GM19467 (cell line): ENCODE data around the gene ZNF205.
A peak's percentile ranks its signal among the peaks of the same experiment; 100 is the strongest.
"Not testable (repeated sequence)": the region's sequence is repeated elsewhere in the genome, so short reads cannot be mapped to it uniquely, and the experiment has no call there.

Source experiments
- ATAC-seq: cut with Tn5 transposase; IDR thresholded peaks from one replicate; pipeline ENCODE4 v1.9.1; 2021; ENCODE audit warnings: mild to moderate bottlenecking, moderate library complexity; ENCODE audit not compliant: unreplicated experiment

The ZNF205 gene

DNA sequence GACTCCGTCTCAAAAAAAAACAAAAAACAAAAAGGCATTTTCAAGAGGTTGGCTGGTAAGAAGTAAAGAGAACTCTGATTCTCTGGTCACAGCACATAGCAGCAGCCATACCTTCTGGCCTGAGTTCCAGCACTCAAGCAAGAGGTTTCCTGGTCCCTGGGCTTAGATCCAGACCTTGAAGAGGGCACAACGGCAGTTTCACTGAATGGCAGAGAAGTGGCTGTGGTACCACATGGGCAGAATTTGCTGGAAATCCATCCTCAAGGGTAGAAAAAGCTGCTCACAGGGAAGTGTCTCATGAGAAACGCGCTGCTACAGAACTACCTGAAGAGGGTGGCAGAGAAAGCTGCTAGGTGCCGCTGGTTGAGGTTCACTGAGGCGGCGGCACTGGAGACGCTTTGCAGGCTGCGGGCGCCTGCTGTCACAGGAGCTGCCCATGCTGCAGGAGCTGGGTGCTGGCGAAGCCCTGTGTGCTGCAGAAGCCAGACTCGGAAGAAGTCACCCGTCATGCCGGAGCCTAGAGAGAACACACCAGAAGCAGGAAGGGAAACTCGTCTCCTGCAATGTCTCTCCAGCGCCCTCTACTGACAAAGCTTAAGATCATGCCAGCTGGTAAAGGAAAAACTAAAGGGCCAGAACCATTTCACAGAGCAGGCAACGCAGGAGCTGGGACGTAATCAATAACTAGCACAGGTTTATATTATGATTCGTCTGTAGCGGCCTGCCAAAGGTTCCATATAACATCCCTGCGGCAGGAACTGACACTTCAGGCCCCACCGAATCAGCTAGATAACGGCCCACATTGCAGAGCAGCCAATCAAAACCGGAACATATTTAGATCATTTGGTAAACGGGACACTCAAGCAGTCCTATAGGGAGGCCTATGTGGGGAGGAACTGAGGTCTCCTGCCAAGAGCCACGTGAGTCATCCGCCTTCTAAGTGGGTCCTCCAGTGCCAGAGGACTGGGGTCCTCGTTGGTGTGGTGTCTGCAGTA lies 17.0 kb downstream of the ZNF205 start:
- peak; percentile 56 for ATAC-seq

DNA sequence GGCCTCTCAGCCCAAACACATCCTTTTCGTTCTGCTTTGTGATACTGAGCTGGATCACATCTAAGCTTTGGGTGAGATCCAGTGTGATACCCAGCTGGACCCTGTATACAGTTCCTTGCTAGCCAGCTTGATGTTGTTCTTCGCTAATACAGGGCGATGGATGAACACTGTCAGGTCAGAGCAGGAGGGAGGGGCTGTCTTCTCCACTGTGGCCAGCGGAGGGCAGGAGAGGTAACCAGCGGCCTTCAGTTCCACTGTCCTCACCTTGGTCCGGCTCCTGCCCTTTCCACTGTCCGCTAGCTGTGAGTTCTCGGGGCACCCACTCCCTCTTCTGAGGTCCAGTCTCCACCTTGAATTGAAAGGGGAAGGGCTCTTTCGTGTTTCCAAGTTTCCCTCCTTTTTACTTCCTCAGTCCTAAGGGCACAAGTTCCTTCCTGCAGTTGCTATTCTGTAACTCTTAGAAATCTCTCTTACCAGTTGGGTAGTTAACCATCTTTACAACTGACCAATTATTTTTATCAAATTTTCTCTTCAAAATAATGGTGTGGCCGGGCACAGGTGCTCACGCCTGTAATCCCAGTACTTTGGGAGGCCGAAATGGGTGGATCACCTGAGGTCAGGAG lies 19.5 kb downstream of the ZNF205 start:
- no peak for ATAC-seq

DNA sequence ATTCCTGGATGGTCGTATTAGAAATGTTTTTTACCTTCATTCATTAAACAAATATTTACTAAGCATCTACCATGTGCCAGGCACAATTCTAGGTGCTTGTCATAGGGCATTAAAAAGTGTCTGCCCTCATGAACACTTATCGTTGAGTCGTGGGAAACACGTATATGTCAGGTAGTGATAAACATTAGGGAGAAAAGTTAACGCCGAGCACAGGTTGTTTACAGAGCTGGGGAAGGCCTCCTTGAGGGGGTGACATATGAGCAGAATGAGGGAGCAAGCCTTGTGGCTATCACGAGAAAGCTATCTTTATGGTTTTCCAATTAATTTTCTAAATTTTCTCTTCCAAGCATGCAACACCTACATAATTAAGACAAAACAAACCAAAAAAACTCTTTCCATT lies 21.5 kb downstream of the ZNF205 start:
- no peak for ATAC-seq

DNA sequence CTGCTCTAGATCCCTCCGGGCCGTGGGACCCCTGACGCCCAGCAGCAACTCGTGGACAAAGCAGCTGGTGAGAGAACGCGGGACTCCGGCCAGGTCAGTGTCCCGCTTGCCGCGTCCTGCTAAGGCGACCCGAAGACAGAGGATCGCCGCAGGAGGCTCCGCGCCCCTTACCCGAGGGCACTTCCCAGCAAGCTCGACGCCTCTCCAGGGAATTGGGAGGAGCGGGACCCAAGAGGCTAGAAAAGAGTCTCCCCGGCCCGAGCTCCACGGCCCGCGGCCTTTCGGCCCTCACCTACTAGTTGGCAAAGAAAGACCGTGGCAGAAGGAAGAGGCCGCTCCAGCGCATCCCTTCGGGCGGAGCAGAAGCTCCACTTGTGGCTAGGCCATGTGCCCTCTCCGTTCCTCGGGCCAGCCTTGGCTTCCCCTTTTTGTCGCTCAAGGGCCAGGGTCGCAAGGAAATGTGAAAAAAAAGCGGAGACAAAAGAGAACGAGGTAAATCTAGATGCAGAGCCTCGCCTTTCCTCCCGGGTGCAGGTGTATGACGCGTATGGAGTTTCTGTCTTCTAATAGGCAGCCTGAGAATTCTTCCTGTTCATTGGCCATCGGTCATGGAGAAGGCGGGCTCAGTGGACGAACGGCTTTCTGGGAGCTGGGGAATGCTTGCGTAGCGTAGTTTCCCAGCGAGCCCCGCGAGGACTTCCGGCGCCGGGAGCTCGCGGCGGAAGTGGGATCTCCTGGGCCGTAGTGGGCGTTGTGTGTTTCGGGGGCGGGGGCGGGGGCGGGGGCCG lies 22.1 kb downstream of the ZNF205 start, which contains the start of gene ZNF213:
ZNF213 (plus strand) TSS at position 692 of the 788 bp plus-strand sequence. CDS start 2,252 bp downstream, outside the sequence.
- ATAC-seq: peak; percentile 85

GRCh38 chr16:3135126-3135715 lies 22.8 kb downstream of the ZNF205 start:
- ATAC-seq: no peak

- ATAC-seq: no peak
These were observed 24.9 kb downstream of the ZNF205 start for GRCh38 chr16:3137267-3137666.

GRCh38 chr16:3138342-3138741 lies 26.0 kb downstream of the ZNF205 start:
- ATAC-seq: no peak

DNA sequence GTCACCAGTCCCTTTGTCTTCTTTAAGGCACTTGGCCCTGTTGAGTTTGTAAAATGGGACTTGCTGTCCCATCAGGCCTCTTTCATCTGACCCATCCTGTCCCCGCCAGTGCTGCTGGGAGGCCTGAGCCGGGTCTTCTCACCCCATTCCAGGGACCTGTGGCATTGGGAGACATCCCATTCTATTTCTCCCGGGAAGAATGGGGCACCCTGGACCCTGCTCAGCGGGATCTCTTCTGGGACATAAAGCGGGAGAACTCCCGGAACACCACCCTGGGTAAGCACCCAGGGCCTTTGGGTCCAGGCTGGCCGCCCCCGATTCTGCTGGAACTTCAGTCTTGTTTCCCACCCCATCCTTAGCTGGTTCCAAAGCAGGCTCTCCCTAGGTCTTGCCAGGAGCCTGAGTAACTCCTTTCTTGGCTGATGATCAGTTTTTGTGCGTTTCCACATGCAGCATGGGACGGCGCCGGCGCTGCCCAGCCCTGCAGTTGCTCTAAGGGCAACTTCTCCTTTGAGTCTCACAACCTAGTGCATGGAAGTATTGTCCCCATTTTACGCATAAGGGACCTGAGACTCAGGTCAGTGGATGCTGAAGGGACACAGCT lies 26.5 kb downstream of the ZNF205 start:
- ATAC-seq: no peak

DNA sequence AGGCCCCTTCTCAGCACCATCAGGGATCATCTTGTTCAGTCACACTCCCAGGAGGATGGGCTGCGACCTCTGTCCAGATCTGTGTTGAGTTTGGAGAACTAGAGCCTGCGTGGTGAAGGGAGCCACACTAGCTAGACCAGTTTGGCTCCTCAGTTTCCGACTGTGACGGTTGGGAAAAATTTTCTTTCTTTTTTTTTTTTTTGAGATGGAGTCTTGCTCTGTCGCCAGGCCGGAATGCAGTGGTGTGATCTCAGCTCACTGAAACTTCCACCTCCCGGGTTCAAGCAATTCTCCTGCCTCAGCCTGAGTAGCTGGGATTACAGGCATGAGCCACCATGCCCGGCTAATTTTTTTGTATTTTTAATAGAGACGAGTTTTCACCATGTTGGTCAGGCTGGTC lies 27.2 kb downstream of the ZNF205 start:
- ATAC-seq: not testable (repeated sequence)

DNA sequence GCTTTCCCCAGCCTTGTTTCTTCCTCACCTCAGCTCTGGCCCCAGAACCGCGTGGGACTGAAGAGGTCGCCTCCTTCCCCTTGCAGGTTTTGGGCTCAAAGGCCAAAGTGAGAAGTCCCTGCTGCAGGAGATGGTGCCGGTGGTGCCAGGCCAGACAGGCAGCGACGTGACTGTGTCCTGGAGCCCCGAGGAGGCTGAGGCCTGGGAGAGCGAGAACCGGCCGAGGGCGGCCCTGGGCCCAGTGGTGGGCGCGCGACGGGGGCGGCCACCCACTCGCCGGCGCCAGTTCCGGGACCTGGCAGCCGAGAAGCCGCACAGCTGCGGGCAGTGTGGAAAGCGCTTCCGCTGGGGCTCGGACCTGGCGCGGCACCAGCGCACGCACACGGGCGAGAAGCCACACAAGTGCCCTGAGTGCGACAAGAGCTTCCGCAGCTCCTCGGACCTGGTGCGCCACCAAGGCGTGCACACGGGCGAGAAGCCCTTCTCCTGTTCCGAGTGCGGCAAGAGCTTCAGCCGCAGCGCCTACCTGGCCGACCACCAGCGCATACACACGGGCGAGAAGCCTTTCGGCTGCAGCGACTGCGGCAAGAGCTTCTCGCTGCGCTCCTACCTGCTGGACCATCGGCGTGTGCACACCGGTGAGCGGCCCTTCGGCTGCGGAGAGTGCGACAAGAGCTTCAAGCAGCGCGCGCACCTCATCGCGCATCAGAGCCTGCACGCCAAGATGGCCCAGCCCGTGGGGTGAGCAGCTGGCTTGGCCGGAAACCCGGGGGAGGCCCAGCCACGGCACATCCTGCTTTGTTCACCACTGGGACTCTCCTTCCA lies 28.4 kb downstream of the ZNF205 start:
- no peak for ATAC-seq

- no peak for ATAC-seq
These were observed 29.5 kb downstream of the ZNF205 start for GRCh38 chr16:3141781-3142311.

DNA sequence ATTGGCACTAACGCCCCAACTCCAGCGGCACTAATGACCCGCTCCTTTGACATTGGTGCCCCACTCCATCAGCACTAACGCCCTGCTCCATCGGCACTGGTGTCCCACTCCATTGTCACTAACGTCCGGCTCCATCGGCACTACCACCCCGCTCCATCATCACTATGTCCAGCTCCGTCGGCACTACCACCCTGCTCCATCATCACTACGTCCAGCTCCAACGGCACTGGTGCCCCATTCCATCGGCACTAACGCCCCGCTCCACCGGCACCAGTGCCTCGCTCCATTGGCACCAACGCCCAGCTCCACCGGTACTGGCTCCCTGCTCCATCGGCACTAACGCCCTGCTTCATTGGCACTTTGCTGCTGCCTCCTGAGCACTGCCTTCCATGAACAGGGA lies 29.9 kb downstream of the ZNF205 start:
- no peak for ATAC-seq

GRCh38 chr16:3142770-3143169 lies 30.4 kb downstream of the ZNF205 start:
- ATAC-seq: no peak

DNA sequence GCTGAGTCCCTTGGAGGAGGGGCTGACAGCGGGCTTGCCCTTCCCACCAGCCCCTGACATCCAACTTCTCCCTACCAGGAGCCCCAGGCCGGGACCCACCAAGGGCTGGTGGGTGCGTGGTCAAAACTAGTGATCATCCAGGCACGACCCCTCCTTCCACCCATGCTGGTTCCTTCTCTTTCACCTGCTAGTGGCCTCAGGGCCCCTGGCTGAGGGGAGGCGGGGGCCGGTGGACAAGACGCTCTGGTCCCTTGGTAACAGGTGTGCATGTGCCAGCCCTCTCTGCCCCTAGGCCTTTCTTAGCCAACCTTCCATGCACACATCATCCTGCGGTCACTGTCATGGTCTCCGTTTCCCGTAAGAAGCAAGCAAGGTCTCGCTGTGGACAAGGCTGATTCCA lies 30.8 kb downstream of the ZNF205 start:
- no peak for ATAC-seq

GRCh38 chr16:3143598-3144320 lies 31.4 kb downstream of the ZNF205 start:
- ATAC-seq: no peak

DNA sequence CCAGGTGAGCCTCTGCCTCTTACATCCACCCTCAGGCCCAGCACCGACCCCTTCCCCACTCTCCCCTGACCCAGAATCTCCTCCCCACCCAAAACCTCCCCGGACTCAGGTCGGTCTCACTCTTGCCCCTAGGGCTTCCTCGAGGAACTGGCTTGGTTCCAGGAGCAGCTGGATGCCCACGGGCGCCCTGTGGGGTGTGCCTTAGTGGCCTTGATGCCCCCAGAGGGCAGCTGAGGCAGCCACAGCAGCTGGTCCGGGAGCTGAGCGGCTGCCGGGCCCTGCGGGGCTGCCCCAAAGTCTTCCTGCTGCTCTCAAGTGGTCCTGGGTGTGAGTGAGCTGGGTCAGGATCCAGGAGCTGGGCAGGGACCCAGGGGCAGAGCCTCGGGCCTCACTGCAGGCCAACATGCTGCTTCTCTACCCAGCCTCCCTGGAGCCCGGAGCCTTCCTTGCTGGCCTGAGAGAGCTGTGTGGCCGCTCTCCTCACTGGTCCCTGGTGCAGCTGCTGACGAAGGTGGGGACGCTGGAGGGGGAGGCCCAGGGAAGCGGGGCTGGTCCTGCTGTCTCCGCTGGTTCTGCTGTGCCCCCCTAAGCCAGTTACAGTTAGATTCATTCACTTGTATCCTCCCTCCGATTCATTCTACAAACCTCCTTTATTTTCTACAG lies 32.1 kb downstream of the ZNF205 start:
- ATAC-seq: no peak

GRCh38 chr16:3145151-3145550 lies 32.8 kb downstream of the ZNF205 start:
- no peak for ATAC-seq

DNA sequence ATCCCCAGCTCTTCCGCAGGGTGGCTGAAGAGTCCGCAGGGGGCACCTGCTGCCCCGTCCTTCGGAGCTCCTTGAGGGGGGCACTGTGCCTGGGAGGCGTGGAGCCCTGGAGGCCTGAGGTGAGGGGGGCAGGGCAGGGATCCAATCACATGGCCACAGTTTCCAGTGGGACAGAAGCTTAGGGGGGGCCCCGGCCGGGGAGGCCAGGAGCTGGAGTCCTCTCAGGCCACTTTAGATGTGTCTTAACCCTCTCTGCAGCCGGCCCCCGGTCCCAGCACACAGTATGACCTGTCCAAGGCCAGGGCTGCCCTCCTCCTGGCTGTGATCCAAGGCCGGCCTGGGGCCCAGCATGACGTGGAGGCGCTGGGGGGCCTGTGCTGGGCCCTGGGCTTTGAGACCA lies 33.3 kb downstream of the ZNF205 start:
- ATAC-seq: no peak
